Measurements from ENCODE around the gene GRWD1. TPM values are rescaled to one million over a fixed set of nuclear protein-coding genes. Genes with fewer than 3 reads are reported as not detected.

The GRWD1 gene
- total and polyA plus RNA-seq, 10 of the 15 experiments (the other 5 are each of a cell fraction or from before 2014, with no cell fraction given) = 1.4 to 103 (median 30.7) TPM

- TF ChIP-seq, protein P1, sequence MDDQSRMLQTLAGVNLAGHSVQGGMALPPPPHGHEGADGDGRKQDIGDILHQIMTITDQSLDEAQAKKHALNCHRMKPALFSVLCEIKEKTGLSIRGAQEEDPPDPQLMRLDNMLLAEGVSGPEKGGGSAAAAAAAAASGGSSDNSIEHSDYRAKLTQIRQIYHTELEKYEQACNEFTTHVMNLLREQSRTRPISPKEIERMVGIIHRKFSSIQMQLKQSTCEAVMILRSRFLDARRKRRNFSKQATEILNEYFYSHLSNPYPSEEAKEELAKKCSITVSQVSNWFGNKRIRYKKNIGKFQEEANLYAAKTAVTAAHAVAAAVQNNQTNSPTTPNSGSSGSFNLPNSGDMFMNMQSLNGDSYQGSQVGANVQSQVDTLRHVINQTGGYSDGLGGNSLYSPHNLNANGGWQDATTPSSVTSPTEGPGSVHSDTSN (IDR thresholded peaks at IDR 0.05; ENCODE audit: insufficient replicate concordance, low read depth, low read length) = peak; percentile 100
- TF ChIP-seq NR2C1 (IDR thresholded peaks at IDR 0.05) = 0 out of 2 replicates have a peak, but pooled peaks have one; percentile 2
- TF ChIP-seq TCF3 (IDR thresholded peaks at IDR 0.05; ENCODE audit: borderline replicate concordance, insufficient read depth, low read depth, low read length) = no peak
- TF ChIP-seq, protein P2, sequence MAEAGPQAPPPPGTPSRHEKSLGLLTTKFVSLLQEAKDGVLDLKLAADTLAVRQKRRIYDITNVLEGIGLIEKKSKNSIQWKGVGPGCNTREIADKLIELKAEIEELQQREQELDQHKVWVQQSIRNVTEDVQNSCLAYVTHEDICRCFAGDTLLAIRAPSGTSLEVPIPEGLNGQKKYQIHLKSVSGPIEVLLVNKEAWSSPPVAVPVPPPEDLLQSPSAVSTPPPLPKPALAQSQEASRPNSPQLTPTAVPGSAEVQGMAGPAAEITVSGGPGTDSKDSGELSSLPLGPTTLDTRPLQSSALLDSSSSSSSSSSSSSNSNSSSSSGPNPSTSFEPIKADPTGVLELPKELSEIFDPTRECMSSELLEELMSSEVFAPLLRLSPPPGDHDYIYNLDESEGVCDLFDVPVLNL (IDR thresholded peaks at IDR 0.05; ENCODE audit: low read depth, low read length) = no peak
- TF ChIP-seq, protein P3, sequence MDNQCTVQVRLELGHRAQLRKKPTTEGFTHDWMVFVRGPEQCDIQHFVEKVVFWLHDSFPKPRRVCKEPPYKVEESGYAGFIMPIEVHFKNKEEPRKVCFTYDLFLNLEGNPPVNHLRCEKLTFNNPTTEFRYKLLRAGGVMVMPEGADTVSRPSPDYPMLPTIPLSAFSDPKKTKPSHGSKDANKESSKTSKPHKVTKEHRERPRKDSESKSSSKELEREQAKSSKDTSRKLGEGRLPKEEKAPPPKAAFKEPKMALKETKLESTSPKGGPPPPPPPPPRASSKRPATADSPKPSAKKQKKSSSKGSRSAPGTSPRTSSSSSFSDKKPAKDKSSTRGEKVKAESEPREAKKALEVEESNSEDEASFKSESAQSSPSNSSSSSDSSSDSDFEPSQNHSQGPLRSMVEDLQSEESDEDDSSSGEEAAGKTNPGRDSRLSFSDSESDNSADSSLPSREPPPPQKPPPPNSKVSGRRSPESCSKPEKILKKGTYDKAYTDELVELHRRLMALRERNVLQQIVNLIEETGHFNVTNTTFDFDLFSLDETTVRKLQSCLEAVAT (IDR thresholded peaks at IDR 0.05) = 0 out of 2 replicates have a peak, but pooled peaks have one; percentile 45
- no peak for TF ChIP-seq CUX1 (IDR thresholded peaks at IDR 0.05; ENCODE audit: insufficient replicate concordance, low read depth, low read length)
- TF ChIP-seq NFYB (IDR thresholded peaks at IDR 0.05; ENCODE audit: insufficient read depth, low read depth, low read length) = peak; percentile 94
- TF ChIP-seq RUNX3 (IDR thresholded peaks at IDR 0.05; ENCODE audit: low read length) = peak; percentile 93
- peak; percentile 87 for TF ChIP-seq YY1 (IDR thresholded peaks at IDR 0.05; ENCODE audit: low read depth, low read length)
- TF ChIP-seq MEF2B (IDR thresholded peaks at IDR 0.05; ENCODE audit: partially characterized antibody, poor library complexity, severe bottlenecking) = peak; percentile 63
- no peak for TF ChIP-seq SUZ12 (IDR thresholded peaks at IDR 0.05; ENCODE audit: unreplicated experiment)
- no peak for TF ChIP-seq EGR1 (IDR thresholded peaks at IDR 0.05; ENCODE audit: borderline replicate concordance in 1 of 2, low read depth in 2 of 2, low read length in 2 of 2)
- peak; percentile 96 for TF ChIP-seq CHD2 (IDR thresholded peaks at IDR 0.05; ENCODE audit: borderline replicate concordance, low read depth, low read length)
- TF ChIP-seq SKIL (IDR thresholded peaks at IDR 0.05; ENCODE audit: low read depth, poor library complexity, severe bottlenecking) = peak; percentile 92
- peak; percentile 71 for TF ChIP-seq CBFB (IDR thresholded peaks at IDR 0.05; ENCODE audit: low read depth)
- peak; percentile 89 for TF ChIP-seq KLF5 (IDR thresholded peaks at IDR 0.05; ENCODE audit: partially characterized antibody)
- TF ChIP-seq FOXM1 (IDR thresholded peaks at IDR 0.05; ENCODE audit: low read depth, low read length) = no peak
- peak; percentile 72 for TF ChIP-seq CREM (IDR thresholded peaks at IDR 0.05; ENCODE audit: low read depth)
These were observed 23.0 kb downstream of the GRWD1 start (continued) for GRCh38 chr19:48468772-48469288.

Data from GM12878 (cell line).